ENCODE results near the gene CHST11.

Gene CHST11

DNA sequence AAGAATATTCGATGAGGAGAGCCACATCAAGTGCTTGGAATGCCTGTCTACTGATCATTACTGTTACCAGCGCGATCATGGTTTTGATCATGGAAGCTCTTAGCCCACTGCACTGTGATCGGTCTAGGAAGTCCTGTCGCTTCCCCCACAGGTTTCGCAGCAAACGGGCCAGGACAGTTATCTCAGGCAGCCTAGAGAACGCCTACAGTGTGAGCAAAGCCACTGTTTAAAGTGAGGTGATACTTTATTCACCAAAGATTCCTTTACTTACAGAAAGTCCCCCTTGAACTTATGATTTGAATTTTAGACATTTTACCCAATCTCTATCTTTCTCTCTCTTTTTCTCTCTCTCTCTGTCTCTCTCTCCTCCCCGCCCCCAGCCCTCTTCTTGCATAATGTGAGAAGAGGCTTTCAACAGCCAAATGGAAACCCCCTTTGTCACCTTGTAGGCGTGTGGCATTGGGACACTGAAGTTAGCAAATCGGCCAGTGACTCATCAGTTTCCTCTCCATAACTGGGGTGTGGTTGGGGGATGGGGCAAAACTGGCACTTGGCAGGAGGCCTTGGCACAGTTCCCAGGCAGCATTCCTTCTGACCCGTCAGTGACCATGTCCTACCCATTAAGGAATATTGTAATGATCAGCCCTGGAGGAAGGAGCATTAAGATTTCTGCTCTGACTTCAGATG, 214.8 kb downstream of the CHST11 start:
- TF ChIP-seq, protein P1, sequence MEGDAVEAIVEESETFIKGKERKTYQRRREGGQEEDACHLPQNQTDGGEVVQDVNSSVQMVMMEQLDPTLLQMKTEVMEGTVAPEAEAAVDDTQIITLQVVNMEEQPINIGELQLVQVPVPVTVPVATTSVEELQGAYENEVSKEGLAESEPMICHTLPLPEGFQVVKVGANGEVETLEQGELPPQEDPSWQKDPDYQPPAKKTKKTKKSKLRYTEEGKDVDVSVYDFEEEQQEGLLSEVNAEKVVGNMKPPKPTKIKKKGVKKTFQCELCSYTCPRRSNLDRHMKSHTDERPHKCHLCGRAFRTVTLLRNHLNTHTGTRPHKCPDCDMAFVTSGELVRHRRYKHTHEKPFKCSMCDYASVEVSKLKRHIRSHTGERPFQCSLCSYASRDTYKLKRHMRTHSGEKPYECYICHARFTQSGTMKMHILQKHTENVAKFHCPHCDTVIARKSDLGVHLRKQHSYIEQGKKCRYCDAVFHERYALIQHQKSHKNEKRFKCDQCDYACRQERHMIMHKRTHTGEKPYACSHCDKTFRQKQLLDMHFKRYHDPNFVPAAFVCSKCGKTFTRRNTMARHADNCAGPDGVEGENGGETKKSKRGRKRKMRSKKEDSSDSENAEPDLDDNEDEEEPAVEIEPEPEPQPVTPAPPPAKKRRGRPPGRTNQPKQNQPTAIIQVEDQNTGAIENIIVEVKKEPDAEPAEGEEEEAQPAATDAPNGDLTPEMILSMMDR (IDR thresholded peaks at IDR 0.05; ENCODE audit: low read depth, low read length) = no peak
- H3K4me3 ChIP-seq (ENCODE audit: low read depth, low read length) = no peak overlapping the region

DNA sequence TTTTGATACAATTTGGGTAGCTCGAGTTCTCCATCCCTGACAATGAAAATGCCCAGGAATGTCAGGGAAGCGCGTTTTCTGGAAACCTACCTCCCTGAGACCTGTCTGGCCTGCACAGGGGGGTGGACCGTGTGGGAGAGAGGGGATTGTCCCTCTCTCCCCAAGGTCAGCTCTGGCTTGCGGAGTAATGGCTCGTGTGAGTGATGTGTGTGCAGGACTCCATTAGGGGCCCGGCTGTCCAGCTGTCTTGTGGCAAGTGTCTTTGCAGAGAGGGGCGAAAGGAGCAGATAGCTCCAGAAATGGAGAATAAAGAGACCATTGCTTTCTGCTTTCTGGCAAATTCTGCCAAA, 215.3 kb downstream of the CHST11 start:
- no peak overlapping the region for H3K4me3 ChIP-seq (ENCODE audit: low read depth, low read length)
- TF ChIP-seq, protein P1 (IDR thresholded peaks at IDR 0.05; ENCODE audit: low read depth, low read length) = no peak

DNA sequence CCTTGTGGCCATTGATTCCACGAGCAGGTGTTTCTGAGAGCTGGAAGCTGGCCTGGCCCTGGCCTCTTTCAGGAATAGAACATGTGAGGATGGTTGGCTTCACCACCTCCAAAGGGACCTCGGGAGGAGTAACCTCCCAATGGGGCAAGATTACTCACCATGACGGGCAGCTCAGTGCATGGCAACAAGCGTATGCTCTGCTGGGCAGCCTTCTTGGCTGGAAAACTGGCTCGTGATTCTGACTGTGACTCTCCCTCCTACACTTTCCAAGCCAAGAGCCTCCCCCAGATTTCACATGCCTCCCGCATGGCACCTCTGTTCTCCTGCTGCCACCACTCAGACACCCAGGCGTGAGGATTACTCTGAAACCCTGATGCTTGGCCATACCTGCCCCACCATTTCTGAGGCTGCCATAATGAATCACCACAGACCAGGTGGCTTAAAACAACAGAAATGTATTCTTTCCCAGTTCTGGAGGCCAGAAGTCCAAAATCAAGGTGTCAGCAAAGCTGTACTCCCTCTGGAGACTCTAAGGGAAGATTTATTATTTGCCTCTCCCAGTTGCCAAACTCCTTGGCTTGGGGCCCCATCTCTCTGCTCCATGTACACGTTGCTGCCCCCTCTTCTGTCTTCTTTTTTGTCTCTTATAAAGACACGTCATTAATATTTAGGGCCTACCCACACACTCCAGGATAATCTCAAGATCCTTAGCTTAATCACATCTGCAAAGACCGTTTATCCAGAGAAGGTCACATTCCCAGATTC, 215.9 kb downstream of the CHST11 start:
- no peak overlapping the region for H3K4me3 ChIP-seq (ENCODE audit: low read depth, low read length)

DNA sequence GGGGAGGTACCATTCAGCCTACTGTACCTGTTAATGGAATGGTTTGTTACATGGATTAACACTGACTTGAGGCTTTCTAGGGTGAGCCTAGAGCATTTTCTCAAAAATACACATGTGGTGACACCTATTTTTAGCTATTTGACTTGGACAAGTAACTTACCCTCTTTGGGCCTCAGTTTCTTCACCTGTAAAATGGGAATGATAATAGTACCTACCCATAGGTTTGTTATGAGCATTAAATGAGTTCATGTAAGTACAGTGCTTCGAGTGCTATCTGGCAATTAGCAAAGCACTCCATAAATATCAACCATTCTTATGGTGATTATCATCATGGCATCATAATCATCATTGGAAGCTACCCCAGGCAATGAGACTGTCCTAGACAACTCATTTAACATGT, 216.5 kb downstream of the CHST11 start:
- H3K4me3 ChIP-seq (ENCODE audit: low read depth, low read length) = no peak overlapping the region
- TF ChIP-seq, protein P1 (IDR thresholded peaks at IDR 0.05; ENCODE audit: low read depth, low read length) = no peak

More for the DNA sequence above, 215.9 kb downstream of the CHST11 start:
- TF ChIP-seq, protein P1 (IDR thresholded peaks at IDR 0.05; ENCODE audit: low read depth, low read length) = no peak

DNA sequence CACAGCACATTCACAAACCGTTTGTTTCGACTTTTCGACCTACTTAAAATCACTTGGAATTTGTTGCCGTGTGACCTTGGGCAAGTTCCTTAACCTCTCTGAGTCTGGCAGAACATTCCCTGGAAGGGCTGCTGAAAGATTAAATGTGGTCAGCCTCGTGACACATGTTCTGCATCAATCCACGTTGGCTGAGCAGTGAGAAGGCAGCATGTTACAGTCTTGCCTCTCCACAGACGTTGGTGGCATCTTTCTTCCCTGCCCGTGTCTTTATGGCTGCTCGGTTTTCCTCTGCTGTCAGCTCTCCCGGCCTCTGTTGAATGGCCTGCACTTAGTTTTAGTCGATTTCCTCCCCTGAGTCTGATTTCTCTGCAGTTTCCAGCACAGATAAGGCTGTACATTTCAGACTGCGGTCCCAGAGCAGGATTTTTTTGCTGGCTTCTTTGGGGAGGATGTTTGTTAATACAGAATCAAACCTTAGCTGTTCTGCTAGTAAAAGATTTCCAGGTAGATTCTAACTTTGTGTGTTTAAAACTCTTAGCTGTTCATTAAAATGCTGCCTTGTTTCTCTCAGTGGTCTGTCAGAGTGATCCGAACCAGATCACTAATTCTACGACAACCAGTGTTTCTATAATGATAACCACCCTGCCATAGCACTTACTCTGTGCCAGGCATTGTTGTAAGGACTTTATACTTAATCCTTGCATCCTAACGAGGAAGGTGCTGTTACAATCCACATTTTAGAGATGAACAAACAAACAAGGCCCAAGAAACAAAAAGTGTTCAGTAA, 217.1 kb downstream of the CHST11 start:
- TF ChIP-seq, protein P1 (IDR thresholded peaks at IDR 0.05; ENCODE audit: low read depth, low read length) = no peak
- H3K4me3 ChIP-seq (ENCODE audit: low read depth, low read length) = no peak overlapping the region

DNA sequence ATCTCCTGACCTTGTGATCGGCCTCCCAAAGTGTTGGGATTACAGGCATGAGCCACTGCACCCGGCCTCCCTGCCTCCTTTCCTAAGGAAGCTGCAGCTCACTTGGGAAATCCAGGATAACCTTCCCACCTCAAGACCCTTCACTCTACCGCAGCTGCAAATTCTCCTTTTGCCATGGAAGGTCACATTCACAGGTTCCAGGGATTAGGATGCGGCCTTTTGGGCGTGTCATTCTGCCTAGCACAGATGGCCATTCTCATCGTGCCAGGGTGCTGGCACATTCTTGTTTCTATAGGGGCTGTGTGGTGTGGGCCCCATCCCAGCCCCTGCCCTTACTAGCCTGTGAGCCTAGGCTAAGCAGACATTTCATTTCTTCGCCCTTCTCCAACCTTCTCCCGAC, 219.9 kb downstream of the CHST11 start:
- H3K4me3 ChIP-seq (ENCODE audit: low read depth, low read length) = no peak overlapping the region
- TF ChIP-seq, protein P1 (IDR thresholded peaks at IDR 0.05; ENCODE audit: low read depth, low read length) = no peak
